Right ventricle myocardium superior (tissue), 1 donor: ENCODE data around the gene INSYN2B. TPM values are rescaled to one million over a fixed set of nuclear protein-coding genes. Genes with fewer than 3 reads are reported as not detected.

Experiments used
- ATAC-seq: fragments of 200-7000 bp; cut with Tn5 transposase; one replicate; pipeline ENCODE4 v1.9.1; 2020; ENCODE audit warnings: mild to moderate bottlenecking; ENCODE audit not compliant: poor library complexity
- DNase-seq: peaks from one replicate; pipeline ENCODE4 v3.0.0-alpha.2; 2020
- intact Hi-C: fragments of 100-400 bp; cut with DNase I; formaldehyde crosslinking; loops from one replicate; pipeline ENCODE4 v1.11.2; 2022
- total RNA-seq: library from RNA; stranded (reverse); fragmentation: NEBNext Ultra II Directional; extraction: Animal tissue kit (Norgen Biotek cat#: 25700); gene quantifications from one replicate; pipeline ENCODE4 v1.2.1, GENCODE V29; 2021
- donor health status: DM: no; HTN: yes; CAD: no; lungs with severe emphysema.

Gene INSYN2B
- total RNA-seq, 1 donor from 2014 or later = 0.30 TPM

DNA sequence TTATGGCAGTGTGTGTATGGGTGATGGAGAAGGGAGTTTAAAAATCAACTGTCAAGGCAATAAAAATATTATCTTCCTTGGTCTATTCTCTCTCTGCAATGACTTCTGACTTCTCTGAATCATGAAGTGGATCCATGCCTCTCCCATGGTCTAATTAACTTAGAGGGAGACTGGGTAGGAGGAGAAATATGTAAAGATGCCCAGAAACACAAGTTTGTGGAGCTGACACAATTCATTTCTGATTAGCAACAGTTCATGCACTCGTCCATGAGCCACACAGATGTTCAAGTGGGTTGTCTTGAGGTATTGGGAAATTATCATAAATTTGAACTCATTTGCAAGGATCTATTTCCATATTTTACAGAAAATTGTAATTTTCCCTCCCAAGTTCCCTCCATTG, 38.1 kb downstream of the INSYN2B start:
- intact Hi-C loops = no loop called here
- DNase-seq (no peak), ATAC-seq (no peak)

DNA sequence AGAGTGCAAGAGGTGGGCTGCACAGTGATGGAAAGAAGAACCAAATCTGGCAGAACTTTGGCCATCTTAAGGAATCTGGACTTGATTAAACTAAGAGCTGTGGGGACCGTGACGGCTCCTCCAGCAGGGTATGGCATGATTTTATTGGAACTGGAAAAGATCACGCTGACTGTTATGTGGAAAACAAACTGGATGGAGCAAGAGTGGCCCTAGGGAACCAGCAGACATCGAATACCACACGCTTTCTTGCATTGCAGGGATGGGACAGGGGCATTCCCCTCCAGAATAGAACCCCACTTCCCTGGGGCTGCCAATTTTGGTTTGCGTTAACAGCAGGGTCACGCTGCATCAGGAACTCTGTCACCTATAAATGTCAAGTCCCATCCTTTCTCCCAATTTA, 38.8 kb downstream of the INSYN2B start:
- intact Hi-C loops = no loop called here
- ATAC-seq = no peak
- DNase-seq = no peak

DNA sequence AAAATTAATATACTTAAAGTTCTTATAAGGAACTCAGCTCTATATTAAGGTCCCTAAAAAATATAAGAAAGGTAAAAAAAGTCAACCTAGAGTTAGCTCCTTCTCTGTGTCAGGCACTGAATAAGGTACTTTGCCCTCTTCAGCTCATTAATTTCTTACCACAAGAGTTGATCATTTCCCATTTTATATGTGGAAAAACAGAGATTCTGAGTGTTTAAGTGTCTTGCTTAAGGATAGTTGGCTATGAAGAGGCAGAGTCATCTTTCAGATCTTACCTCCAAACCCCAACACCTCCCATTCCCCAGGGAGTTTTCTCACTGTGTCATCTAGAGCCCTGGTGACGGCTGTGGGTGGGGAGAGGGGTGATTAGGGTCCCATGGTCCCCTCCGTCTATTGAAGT, 40.6 kb downstream of the INSYN2B start:
- ATAC-seq = no peak
- intact Hi-C loops = no loop called here
- no peak for DNase-seq

DNA sequence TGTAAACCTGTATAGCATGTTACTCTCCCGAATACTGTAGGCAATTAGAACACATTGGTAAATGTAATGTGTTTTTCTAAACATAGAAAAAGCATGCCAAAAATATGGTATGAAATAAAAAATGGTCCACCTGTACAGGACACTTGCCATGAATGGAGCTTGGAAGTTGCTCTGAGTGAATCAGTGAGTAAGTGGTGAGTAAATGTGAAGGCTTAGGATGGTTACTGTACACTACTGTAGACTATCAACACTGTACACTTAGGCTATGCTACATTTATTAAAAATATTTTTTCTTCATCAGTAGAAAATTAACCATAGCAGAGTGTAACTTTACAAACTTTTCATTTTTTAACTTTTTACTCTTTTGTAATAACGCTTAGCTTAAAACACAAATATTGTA, 41.9 kb downstream of the INSYN2B start:
- DNase-seq (no peak), ATAC-seq (no peak)
- intact Hi-C loops = no loop called here

DNA sequence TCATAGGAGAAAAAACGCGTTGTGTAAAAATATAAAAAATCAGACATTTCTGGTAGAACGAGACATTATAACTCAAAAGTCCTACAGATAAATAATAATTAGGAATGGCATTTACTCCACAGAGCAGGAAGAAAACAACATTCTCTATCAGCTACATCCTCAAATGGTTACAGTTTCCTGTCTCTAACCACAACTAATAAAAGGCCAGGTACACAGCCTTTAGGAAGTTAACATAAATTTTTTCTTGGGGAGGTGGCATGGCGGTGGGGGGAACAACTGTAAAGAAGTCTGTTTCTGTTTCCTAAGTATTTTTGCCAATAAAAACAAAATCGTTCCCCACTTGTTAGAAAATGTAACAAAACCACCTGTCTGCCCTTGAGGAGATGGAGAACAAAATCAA, 44.5 kb downstream of the INSYN2B start:
- intact Hi-C loops = no loop called here
- ATAC-seq = no peak
- no peak for DNase-seq

DNA sequence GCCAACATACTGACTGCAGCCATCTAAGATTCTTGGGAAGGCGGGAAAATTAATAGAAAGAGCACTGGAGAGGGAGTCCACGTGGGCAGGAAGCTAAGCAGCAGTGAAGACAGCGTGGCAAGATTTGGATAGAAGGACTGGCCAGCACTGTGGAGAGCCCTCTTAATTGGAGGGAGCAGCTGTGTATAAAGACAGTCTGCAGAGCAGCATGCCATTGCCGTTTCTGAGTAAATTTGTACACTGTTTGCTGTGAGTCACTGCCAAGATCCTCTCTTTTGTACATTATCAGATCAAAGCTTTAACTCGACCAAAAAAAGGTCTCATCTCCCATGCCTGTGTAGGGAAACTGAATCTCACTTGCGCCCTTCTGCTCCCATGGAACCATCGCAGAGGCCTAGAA, 45.3 kb downstream of the INSYN2B start:
- no peak for ATAC-seq
- intact Hi-C loops = no loop called here
- DNase-seq = no peak

DNA sequence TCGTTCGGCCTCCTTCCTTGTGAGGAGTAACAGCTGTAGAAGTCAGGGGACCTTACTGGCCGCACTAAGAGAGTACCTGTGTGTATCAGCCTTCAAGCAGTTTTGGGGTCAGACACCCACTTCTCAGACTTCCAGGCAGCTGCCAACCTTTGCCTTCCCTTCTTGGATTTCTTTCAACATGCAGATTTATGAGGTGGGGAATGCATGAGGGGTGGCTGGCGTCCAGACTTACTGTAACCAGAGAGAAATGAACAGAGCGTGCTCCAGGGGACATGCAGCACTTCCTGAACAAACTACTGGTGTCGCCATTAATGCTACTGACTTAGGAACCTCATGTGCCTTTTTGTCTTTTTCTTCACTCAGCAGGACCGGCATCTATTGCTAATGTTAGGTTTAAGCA, 46.7 kb downstream of the INSYN2B start:
- DNase-seq (no peak), ATAC-seq (no peak)
- intact Hi-C loops = no loop called here

DNA sequence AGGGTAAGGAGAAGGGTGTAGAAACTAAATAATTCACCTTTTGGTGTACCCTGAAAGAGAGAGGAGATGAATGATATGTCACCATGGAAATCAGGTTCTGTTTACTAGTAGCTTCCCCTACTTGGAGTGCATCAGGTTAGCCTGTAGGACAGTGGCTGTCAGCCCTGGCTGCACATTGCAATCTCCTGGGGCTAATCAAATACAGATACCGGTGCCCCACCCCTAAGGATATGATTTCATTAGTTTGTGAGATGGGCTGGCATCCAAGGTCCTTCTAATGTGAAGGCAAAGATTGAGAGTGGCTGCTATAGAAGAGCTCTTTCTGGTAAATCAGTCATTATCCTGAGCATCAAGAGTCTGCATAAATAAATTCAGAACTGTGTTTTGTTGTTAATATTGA, 47.2 kb downstream of the INSYN2B start:
- ATAC-seq (no peak), DNase-seq (no peak)
- intact Hi-C loops = no loop called here

DNA sequence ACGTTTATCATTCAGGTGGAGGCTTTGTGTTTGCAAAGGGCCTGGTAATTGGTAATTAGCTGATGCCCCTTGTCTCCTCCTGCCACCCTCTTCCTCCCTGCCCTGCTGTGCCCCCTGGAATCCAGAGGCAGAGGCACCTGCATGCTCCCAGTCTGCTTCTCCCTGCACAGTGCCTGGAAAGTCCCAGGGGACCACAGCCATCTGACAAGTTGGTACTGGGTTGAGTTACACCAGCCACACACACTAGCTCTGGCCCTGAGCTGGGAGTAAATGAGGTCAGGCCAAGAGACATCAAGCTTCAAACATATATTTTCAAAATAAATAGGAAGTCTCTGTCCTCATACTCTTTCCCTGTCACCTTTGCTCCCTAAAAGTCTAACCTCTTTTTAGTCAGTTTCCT, 56.3 kb downstream of the INSYN2B start:
- DNase-seq = no peak
- no peak for ATAC-seq
- intact Hi-C loops = no loop called here

DNA sequence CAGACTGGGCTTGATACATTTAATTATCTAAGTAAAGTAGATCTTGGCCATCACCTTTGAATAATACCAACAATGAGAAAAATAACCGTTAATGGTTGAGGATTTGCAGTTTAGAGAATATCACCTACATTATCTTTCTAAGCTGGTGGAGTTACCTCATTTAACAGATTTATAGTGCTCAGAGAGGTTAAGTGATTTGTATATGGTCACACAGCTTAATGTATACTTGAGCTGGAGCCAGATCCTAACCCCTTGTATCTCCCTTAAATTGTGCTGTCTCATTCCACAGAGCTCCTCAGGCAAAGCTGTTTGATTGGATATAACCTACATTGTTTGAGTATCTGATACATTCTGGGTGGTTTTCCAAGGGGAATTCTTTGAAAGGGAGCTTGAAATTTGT, 57.8 kb downstream of the INSYN2B start:
- no peak for ATAC-seq
- intact Hi-C loops = no loop called here

DNA sequence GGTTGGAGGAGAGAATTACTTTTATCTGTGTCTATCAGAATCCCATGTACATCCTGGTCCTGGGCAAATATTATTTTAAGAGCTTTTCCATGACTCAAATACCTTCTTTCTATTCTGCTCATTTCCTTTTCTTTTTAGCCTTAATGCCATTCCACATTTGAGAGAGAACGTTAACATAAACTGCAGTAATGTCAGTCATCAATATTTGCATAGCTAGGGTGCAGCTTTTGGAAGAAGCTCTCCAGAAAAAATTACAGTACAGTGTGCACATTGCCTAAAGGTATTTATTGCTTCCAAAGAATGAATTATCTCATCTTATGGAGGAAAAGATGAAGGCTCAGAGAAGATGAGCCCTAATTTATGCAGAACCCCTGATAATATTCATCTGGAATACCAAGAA, 58.3 kb downstream of the INSYN2B start:
- ATAC-seq (no peak), DNase-seq (no peak)
- intact Hi-C loops = no loop called here

More for the DNA sequence above, 57.8 kb downstream of the INSYN2B start:
- no peak for DNase-seq

DNA sequence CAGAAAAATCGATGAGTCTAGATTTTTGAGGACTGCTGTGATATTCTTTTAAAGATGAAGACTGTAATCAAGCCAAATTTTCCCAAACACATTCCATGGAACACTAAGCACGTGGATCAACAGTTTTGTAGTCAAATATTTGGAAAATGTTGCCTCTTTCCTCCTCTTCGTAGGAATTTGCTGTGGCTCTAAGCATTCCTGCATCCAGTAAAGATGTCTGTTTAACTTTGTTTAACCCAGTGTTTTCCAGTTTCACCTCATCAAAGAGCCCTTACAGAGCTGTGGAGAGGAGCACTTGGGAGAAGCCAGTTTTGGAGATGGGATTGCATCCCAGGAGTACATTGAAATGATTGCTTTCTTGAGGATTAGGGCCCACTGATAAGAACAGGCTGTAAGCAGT, 58.9 kb downstream of the INSYN2B start:
- no peak for DNase-seq
- intact Hi-C loops = no loop called here
- no peak for ATAC-seq

DNA sequence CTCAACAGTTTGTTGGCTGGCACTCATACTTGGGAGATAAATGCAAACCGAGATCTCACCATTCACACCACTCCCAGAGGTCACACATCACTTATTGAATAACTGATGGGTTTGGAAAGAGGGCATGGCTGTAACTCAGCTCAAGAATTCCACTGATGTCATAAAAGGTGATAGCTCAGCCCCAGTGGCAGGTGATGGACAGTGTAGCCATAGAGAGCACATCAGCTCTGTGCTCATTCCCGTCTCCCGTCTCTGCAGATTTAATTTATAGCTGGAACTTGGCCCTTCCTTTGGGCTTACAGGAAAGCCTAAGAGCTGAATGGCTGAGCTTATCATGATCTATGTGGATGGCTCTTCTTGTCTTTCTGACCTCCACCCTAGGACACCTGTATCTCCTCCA, 59.8 kb downstream of the INSYN2B start:
- DNase-seq (no peak), ATAC-seq (no peak)
- intact Hi-C loops = no loop called here

DNA sequence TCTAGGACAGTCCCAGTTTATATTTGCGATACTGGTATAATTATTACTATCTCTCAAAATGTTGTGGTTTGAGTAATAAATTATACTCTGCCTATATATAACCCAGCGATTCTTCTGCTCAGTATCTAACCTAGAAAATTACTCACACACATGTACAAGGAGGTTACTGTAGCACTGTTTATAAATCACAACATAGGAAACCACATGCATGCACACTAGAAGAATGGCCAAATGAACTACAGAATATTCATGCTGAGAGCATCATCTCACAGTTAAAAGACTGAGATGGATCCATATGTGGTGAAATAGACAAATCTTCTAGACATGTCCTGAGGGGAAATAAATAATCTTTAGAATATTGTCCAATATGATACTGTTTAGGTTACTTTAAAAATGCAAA, 62.1 kb downstream of the INSYN2B start:
- intact Hi-C loops = no loop called here
- ATAC-seq = no peak
- DNase-seq = no peak

DNA sequence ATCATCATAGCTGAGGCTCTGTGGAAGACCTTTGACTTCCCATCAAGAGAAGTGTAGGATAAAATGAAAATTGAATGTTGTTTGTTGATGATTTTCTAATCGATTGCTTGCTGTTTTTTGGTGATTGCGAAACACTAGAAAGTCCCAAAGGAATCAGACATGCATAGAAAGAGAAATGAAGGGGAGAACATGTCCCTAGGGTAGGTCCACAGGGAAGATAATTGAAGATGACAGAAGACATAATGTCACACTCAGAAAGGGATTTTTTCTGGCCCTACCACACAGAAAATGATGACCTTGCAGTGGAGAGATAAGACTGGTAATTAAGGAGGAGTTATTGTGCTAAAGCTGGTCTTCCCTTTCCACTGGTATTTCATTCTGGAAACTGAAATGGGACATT, 62.8 kb downstream of the INSYN2B start:
- intact Hi-C loops = no loop called here
- ATAC-seq = no peak
- DNase-seq = no peak

DNA sequence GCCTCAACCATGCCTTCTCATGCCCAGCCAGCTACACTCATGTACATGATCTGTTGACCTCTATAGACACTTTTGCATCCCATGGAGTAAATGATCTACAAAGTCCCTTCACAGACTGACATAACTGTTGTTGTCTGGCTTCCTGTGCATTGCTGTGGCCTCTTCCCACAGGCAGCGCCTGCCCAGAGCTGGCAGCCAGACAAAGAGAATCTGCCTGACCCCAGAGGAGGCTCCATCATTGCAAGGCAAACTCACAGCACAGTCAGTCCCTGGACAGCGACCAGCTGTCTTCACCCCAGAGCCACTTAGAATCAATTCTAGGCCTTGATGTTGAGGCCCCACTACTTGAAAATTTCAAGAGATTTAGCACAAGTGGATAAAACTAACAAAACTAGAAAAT, 65.5 kb downstream of the INSYN2B start:
- ATAC-seq = peak; percentile 79
- peak; percentile 72 for DNase-seq
- intact Hi-C loops = no loop called here

DNA sequence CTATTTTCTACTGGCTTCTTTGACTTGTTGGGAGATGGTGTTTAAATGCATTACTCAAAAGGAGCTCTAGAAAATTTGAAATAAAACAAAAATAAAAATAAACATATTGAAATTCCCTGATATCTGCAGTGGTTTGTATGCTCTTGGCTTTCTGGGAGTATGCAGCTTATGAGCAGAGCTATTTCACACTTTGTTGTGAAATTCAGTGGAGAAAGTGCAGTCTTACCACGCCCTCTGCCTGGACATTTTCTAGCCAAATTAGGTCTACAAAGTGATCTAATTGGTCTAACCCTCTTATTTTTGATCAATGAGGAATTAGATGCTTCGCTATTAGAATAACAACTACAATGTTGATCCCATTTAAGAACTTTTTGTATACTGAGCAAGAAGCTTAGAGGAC, 66.8 kb downstream of the INSYN2B start:
- ATAC-seq (peak; percentile 72), DNase-seq (no peak)

DNA sequence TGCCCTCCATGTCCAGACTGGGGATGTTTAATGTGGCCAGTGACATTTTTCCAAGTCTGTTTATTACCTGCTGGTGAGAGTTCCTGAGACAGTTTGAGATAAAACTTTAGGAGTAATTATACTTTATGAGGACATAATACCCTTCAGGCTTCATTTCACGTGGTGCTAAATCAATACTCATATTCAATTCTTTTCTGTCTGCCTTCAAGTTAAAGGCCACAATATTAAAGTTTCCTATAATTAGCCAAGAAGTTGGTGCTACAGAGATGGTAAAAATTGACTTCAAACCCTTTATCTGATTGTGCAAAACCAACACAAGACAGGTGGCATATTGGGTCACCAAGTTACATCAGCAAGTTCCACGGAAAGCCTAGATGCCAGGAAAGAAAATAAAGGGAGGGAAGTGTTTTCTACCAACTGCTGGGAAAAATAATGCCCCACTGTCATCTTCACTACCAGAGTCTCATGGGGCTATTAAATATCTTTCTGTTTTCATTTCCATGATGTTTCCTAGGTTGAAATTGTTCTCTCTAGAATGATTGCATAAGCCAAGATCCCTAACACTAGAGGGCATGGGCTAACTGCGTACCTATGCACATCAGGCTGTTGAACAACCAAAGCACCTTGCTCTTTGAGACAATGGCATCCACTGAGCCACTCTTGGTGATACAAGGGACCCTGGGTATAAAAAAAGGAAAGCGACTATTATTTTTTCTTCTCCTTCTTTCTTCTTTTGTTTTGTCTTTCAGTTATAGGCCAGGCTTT, 68.7 kb downstream of the INSYN2B start:
- DNase-seq (no peak), ATAC-seq (no peak)
- intact Hi-C loops = no loop called here

More for the DNA sequence above, 66.8 kb downstream of the INSYN2B start:
- intact Hi-C loops = no loop called here

DNA sequence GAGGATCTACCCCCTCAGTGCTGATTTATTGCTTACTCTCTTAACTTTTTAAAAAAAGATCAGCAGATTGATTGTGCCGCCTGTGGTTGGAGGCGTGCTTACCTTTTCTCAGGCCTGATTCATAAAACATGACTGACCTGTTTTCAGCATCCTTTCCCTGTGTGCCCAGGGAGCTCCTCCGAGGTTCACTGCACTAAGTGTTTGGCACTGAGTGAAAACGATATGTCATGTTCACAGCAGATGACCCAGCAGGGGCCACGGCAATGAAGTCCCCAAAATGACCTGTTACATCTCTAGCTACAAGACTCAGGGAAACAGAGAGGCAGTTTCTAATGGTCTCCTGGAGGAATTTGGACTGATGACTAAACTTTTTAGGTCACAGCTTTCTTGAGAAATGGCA, 69.9 kb downstream of the INSYN2B start:
- ATAC-seq (no peak), DNase-seq (no peak)
- intact Hi-C loops = no loop called here

DNA sequence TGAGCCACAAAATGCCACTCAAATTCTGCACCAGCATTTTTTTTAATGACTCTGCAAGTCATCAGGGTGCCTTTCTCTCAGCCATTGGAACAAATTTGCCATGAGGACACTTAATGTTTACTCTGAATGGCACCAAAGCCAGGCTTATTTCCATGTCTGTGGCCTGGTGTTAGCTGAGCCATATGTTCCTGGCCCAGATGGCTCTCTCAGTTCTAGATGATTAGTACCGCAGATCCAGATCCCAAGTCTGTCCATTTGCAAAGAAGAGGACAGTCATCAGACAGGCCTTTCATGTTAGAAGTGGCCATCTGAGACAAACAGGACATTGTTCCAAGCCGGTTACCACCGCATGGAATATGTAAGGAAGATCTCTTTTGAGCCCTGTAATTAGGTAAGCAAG, 70.3 kb downstream of the INSYN2B start:
- DNase-seq (no peak), ATAC-seq (no peak)
- intact Hi-C loops = no loop called here

DNA sequence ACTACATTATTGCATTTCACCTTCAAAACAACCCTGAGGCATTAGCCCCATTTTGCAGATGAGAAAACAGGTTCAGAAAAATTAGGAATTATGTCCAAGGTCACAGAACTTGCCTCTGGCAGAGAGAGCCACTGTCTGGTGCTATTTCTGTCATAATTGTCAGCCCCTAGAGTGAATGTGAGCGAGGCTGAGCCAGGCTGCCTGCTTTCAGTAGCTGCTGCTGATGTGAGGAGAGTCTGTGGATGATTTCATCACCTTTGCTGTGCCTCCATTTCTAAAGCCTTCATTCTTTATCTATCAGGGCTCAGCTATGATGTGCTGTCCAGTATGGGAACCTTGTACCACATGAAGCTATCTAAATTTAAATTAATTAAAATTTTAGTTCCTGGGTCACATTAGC, 71.4 kb downstream of the INSYN2B start:
- intact Hi-C loops = no loop called here
- ATAC-seq = no peak
- DNase-seq = no peak
